ENCODE data around the gene TNRC18. TPM values are rescaled to one million over a fixed set of nuclear protein-coding genes. Genes with fewer than 3 reads are reported as not detected.

Gene TNRC18
- total and polyA plus RNA-seq, 4 experiments from 2014 or later: 0.11 to 48.9 (median 24.5) TPM

DNA sequence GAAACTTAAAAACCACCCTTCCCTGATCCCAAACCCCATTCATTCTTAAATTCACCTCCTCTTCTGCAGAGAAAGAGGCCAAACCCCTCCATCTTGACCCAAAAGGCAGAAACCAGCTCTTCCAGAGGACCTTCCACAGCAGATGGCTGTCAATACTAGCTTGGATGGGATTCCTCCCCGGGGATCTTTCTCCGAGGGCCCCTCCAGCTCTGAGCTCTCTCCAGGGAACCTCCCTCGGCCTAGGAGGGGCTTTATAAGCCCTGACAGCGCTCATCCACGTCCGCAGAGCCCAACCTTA, 5.4 kb downstream of the TNRC18 start:
- H3K36me3 ChIP-seq (ENCODE audit: insufficient read depth, low read length): no peaks in the 10 kb centered on the region
- H3K27me3 Mint-ChIP-seq: peaks cover 28 to 34% of the 10 kb centered on the region in 2 donors
- CTCF ChIA-PET (ENCODE audit: partially characterized antibody): no interaction called here
- peak overlapping the region in 6 of 8 donors; percentile 48 to 82 (median 66) for H3K4me3 Mint-ChIP-seq
- H3K4me1 Mint-ChIP-seq: peaks cover 6 to 37% (median 16%) of the 10 kb centered on the region in 4 donors
- H3K9me3 ChIP-seq (ENCODE audit: control insufficient read depth in 1 of 2, low read length in 2 of 2): no peaks in the 10 kb centered on the region
- peaks cover 47% of the 10 kb centered on the region for H3K4me1 ChIP-seq (ENCODE audit: insufficient read depth, low read length)
- no peaks in the 10 kb centered on the region for H3K36me3 Mint-ChIP-seq
- no peak overlapping the region for H3K27ac ChIP-seq (ENCODE audit: low read depth, low read length)
- peak overlapping the region in 1 of 7 donors; percentile 59 for H3K27ac Mint-ChIP-seq
- H3K4me3 ChIP-seq (ENCODE audit: low read length in 2 of 2): no peak overlapping the region
- intact Hi-C loops (cut with micrococcal nuclease): no loop called here
- H3K9me3 Mint-ChIP-seq: peaks cover 0 to 5% (median 0%) of the 10 kb centered on the region in 8 donors
- DNase-seq: peak in 1 of 5 donors; percentile 24
- peaks cover 39% of the 10 kb centered on the region for H3K27me3 ChIP-seq (ENCODE audit: insufficient read depth, low read length)
- POLR2A ChIA-PET (ENCODE audit: partially characterized antibody): no interaction called here

DNA sequence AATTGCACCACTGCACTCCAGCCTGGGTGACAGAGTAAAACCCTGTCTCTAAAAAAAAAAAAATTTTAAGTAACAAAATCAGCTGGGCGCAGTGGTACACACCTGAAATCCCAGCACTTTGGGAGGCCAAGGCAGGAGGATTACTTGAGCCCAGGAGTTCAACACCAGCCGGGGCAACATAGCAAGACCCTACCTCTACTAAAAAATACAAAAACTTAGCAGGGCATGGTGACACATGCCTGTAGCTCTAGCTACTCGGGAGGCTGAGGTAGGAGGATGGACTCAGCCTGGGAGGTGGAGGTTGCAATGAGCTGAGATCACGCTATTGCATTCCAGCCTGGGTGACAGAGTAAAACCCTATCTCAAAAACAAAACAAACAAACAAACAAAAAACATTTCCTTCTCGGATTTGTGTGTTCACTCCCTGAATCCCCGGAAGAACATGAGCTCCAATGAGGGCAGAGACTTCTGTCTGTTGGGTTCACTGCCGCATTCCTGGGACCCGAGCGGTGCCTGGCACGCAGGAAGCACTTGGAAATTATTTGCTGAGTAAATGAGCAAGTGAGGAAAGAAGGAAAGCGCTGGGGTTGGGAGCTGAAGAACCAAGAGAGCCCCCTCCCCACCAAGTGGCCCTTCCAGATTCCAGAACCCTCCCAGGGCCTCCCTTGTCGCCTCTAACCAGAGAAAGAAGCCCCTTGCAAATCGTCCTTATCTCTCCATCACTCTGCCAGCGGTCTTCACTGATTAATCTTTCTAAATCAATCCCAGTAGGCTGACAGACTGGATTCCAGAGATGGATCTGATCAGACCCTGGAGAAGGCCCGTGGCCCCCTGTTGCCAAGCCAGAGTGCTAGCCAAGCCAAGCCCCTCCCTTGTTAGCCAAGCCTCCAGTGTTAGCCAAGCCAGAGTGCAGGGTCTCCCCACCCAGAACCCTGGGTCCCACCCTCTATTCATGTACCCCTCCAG, 6.2 kb downstream of the TNRC18 start:
- Histone ChIP-seq H3K36me3 (ENCODE audit: insufficient read depth, low read length) (no peaks in the 10 kb centered on the region), H3K27me3 (ENCODE audit: insufficient read depth, low read length) (peaks cover 34% of the 10 kb centered on the region), H3K27ac (ENCODE audit: low read depth, low read length) (no peak overlapping the region), H3K4me3 (ENCODE audit: low read length in 2 of 2) (no peak overlapping the region), H3K4me1 (ENCODE audit: insufficient read depth, low read length) (peaks cover 41% of the 10 kb centered on the region), H3K9me3 (ENCODE audit: control insufficient read depth in 1 of 2, low read length in 2 of 2) (no peaks in the 10 kb centered on the region)
- no peak overlapping the region for H3K27ac Mint-ChIP-seq
- CTCF ChIA-PET (ENCODE audit: partially characterized antibody): interaction anchor here (1.0 kb wide), 2 partner anchors 25 to 51 kb away, joined by 3 read pairs; no protein-coding TSS in a partner anchor
- peaks cover 0 to 5% (median 0%) of the 10 kb centered on the region in 8 donors for H3K9me3 Mint-ChIP-seq
- peak in 1 of 5 donors; percentile 29 for DNase-seq
- POLR2A ChIA-PET (ENCODE audit: partially characterized antibody): interaction anchor here (0.7 to 0.9 kb wide), 2 partner anchors 12 to 42 kb away, joined by 3 to 4 read pairs; no protein-coding TSS in a partner anchor
- H3K4me3 Mint-ChIP-seq: no peak overlapping the region
- intact Hi-C loops (cut with micrococcal nuclease): no loop called here
- peaks cover 6 to 32% (median 14%) of the 10 kb centered on the region in 4 donors for H3K4me1 Mint-ChIP-seq
- no peaks in the 10 kb centered on the region for H3K36me3 Mint-ChIP-seq
- H3K27me3 Mint-ChIP-seq: peaks cover 28 to 29% of the 10 kb centered on the region in 2 donors

- H3K4me1 Mint-ChIP-seq: peaks cover 6 to 21% (median 13%) of the 10 kb centered on the region in 4 donors
- intact Hi-C loops (cut with micrococcal nuclease): no loop called here
- H3K27ac Mint-ChIP-seq: no peak overlapping the region
- no peaks in the 10 kb centered on the region for H3K36me3 ChIP-seq (ENCODE audit: insufficient read depth, low read length)
- H3K4me1 ChIP-seq (ENCODE audit: insufficient read depth, low read length): peaks cover 19% of the 10 kb centered on the region
- H3K36me3 Mint-ChIP-seq: no peaks in the 10 kb centered on the region
- H3K27me3 ChIP-seq (ENCODE audit: insufficient read depth, low read length): peaks cover 21% of the 10 kb centered on the region
- ChIA-PET POLR2A (ENCODE audit: partially characterized antibody) (no interaction called here), CTCF (ENCODE audit: partially characterized antibody) (no interaction called here)
- peaks cover 0 to 4% (median 0%) of the 10 kb centered on the region in 8 donors for H3K9me3 Mint-ChIP-seq
- H3K4me3 Mint-ChIP-seq: no peak overlapping the region
- no peaks in the 10 kb centered on the region for H3K9me3 ChIP-seq (ENCODE audit: control insufficient read depth in 1 of 2, low read length in 2 of 2)
- peak in 1 of 5 donors; percentile 2 for DNase-seq
- H3K27me3 Mint-ChIP-seq: peaks cover 22 to 26% of the 10 kb centered on the region in 2 donors
- H3K4me3 ChIP-seq (ENCODE audit: low read length in 2 of 2): no peak overlapping the region
- H3K27ac ChIP-seq (ENCODE audit: low read depth, low read length): no peak overlapping the region
Measured at GRCh38 chr7:5414916-5415315, 8.7 kb downstream of the TNRC18 start.

DNA sequence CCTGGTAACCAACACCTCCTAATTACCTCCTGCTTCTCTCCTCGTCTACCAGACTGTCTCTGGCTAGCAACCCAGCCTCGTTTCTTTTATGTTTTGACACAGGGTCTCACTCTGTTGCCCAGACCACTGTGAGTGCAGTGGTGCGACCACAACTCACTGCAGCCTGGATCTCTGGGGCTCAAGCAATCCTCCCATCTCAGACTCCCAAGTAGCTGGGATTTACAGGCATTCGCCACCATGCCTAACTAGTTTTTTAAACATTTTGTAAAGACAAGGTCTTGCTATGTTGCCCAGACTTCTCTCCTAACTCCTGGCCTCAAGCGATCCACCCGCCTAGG, 10.2 kb downstream of the TNRC18 start:
- POLR2A ChIA-PET (ENCODE audit: partially characterized antibody): no interaction called here
- Histone ChIP-seq H3K9me3 (ENCODE audit: control insufficient read depth in 1 of 2, low read length in 2 of 2) (no peaks in the 10 kb centered on the region), H3K36me3 (ENCODE audit: insufficient read depth, low read length) (no peaks in the 10 kb centered on the region), H3K27ac (ENCODE audit: low read depth, low read length) (no peak overlapping the region), H3K4me3 (ENCODE audit: low read length in 2 of 2) (no peak overlapping the region), H3K4me1 (ENCODE audit: insufficient read depth, low read length) (peaks cover 4% of the 10 kb centered on the region), H3K27me3 (ENCODE audit: insufficient read depth, low read length) (peaks cover 6% of the 10 kb centered on the region)
- Mint-ChIP-seq H3K36me3 (no peaks in the 10 kb centered on the region), H3K4me1 (peaks cover under 1 to 6% (median 3%) of the 10 kb centered on the region in 4 donors), H3K9me3 (no peaks in the 10 kb centered on the region), H3K27ac (no peak overlapping the region), H3K27me3 (peaks cover 17 to 24% of the 10 kb centered on the region in 2 donors), H3K4me3 (no peak overlapping the region)
- CTCF ChIA-PET (ENCODE audit: partially characterized antibody): no interaction called here
- peak in 1 of 5 donors; percentile 1 for DNase-seq
- intact Hi-C loops (cut with micrococcal nuclease): no loop called here

DNA sequence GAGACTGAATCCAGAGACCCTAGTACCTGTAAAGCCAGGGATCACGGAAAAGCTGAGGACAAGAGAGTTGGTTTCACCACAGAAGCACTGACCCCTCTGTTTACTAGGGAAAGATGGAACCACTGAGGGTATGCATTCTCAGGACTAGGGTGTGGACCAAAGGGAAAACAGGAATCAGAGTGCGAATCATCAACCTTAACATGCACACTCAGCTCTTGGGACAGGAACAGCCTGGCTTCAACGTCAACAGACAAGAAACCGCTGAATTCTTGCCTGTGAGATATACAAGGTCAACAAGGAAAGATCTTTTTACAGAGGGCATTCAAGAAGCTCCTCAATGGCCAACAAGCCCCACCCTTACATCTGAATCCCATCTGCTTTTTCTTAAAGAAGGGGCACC, 14.9 kb downstream of the TNRC18 start:
- H3K36me3 Mint-ChIP-seq: no peaks in the 10 kb centered on the region
- peaks cover 0 to 2% (median 0%) of the 10 kb centered on the region in 4 donors for H3K4me1 Mint-ChIP-seq
- Histone ChIP-seq H3K4me1 (ENCODE audit: insufficient read depth, low read length) (no peaks in the 10 kb centered on the region), H3K4me3 (ENCODE audit: low read length in 2 of 2) (no peak overlapping the region), H3K9me3 (ENCODE audit: control insufficient read depth in 1 of 2, low read length in 2 of 2) (no peaks in the 10 kb centered on the region), H3K27ac (ENCODE audit: low read depth, low read length) (no peak overlapping the region), H3K27me3 (ENCODE audit: insufficient read depth, low read length) (no peaks in the 10 kb centered on the region), H3K36me3 (ENCODE audit: insufficient read depth, low read length) (no peaks in the 10 kb centered on the region)
- peaks cover 5 to 10% of the 10 kb centered on the region in 2 donors for H3K27me3 Mint-ChIP-seq
- intact Hi-C loops (cut with micrococcal nuclease): no loop called here
- POLR2A ChIA-PET (ENCODE audit: partially characterized antibody): interaction anchor here (0.6 kb wide), 1 partner anchor 150 kb away, joined by 3 read pairs; no protein-coding TSS in a partner anchor
- CTCF ChIA-PET (ENCODE audit: partially characterized antibody): no interaction called here
- H3K27ac Mint-ChIP-seq: no peak overlapping the region
- no peak for DNase-seq
- H3K4me3 Mint-ChIP-seq: no peak overlapping the region
- no peaks in the 10 kb centered on the region for H3K9me3 Mint-ChIP-seq

- no peaks in the 10 kb centered on the region for H3K36me3 Mint-ChIP-seq
- Histone ChIP-seq H3K27me3 (ENCODE audit: insufficient read depth, low read length) (no peaks in the 10 kb centered on the region), H3K36me3 (ENCODE audit: insufficient read depth, low read length) (no peaks in the 10 kb centered on the region), H3K4me3 (ENCODE audit: low read length in 2 of 2) (no peak overlapping the region), H3K27ac (ENCODE audit: low read depth, low read length) (no peak overlapping the region), H3K4me1 (ENCODE audit: insufficient read depth, low read length) (no peaks in the 10 kb centered on the region), H3K9me3 (ENCODE audit: control insufficient read depth in 1 of 2, low read length in 2 of 2) (no peaks in the 10 kb centered on the region)
- H3K4me3 Mint-ChIP-seq: no peak overlapping the region
- no peaks in the 10 kb centered on the region for H3K4me1 Mint-ChIP-seq
- H3K27me3 Mint-ChIP-seq: peaks cover 6 to 10% of the 10 kb centered on the region in 2 donors
- no peak for DNase-seq
- ChIA-PET CTCF (ENCODE audit: partially characterized antibody) (interaction anchor here (1.9 kb wide), 1 partner anchor 11 kb away, joined by 4 read pairs; no protein-coding TSS in a partner anchor), POLR2A (ENCODE audit: partially characterized antibody) (no interaction called here)
- intact Hi-C loops (cut with micrococcal nuclease): no loop called here
- no peaks in the 10 kb centered on the region for H3K9me3 Mint-ChIP-seq
- no peak overlapping the region for H3K27ac Mint-ChIP-seq
Measured at GRCh38 chr7:5406957-5407945, 16.4 kb downstream of the TNRC18 start.

GRCh38 chr7:5404421-5404826, 19.2 kb downstream of the TNRC18 start:
- peaks cover 2 to 5% (median 4%) of the 10 kb centered on the region in 4 donors for H3K4me1 Mint-ChIP-seq
- H3K4me3 Mint-ChIP-seq: no peak overlapping the region
- Histone ChIP-seq H3K9me3 (ENCODE audit: control insufficient read depth in 1 of 2, low read length in 2 of 2) (no peaks in the 10 kb centered on the region), H3K36me3 (ENCODE audit: insufficient read depth, low read length) (no peaks in the 10 kb centered on the region), H3K4me3 (ENCODE audit: low read length in 2 of 2) (no peak overlapping the region), H3K4me1 (ENCODE audit: insufficient read depth, low read length) (no peaks in the 10 kb centered on the region), H3K27me3 (ENCODE audit: insufficient read depth, low read length) (no peaks in the 10 kb centered on the region), H3K27ac (ENCODE audit: low read depth, low read length) (no peak overlapping the region)
- ChIA-PET CTCF (ENCODE audit: partially characterized antibody) (interaction anchor here (1.4 kb wide), 1 partner anchor 8 kb away, joined by 3 read pairs; no protein-coding TSS in a partner anchor), POLR2A (ENCODE audit: partially characterized antibody) (no interaction called here)
- intact Hi-C loops (cut with micrococcal nuclease): no loop called here
- H3K36me3 Mint-ChIP-seq: no peaks in the 10 kb centered on the region
- no peaks in the 10 kb centered on the region for H3K9me3 Mint-ChIP-seq
- DNase-seq: no peak
- peaks cover 6 to 9% of the 10 kb centered on the region in 2 donors for H3K27me3 Mint-ChIP-seq
- peak overlapping the region in 1 of 7 donors; percentile 13 for H3K27ac Mint-ChIP-seq

Measured in CD4-positive, alpha-beta memory T cell (primary cell).